SK-N-SH (cell line): ENCODE results near the gene ZEB2. TPM values are rescaled to one million over a fixed set of nuclear protein-coding genes. Genes with fewer than 3 reads are reported as not detected.
A peak's percentile ranks its signal among the peaks of the same experiment; 100 is the strongest.

Experiments used
- CTCF ChIA-PET: fragments of 300-600, 350-600 bp; formaldehyde crosslinking; extraction: SDS; loops from one replicate; lab custom pipeline; 2021; lab: Yijun Ruan, JAX
- POLR2A ChIA-PET: fragments of 350-600 bp; sonication (Branson Sonifier 250); formaldehyde crosslinking; extraction: SDS; loops from one replicate; lab custom pipeline; 2020; ENCODE audit warnings: antibody characterized with exemption, inconsistent platforms; lab: Yijun Ruan, JAX
- DNase-seq: peaks from one replicate; pipeline ENCODE4 v3.0.0; 2012
- H2AFZ ChIP-seq: fragments of 200-600 bp; sonication (generic); 2 replicates; pipeline ENCODE4 v1.8.1; 2016; ENCODE audit warnings: antibody characterized with exemption, mild to moderate bottlenecking, low read depth
- H3F3A ChIP-seq: fragments of 200-600 bp; sonication (generic); replicated peaks from 2 replicates; pipeline ENCODE3; 2016; ENCODE audit warnings: antibody characterized with exemption, mild to moderate bottlenecking; ENCODE audit not compliant: insufficient read depth
- H3K27ac ChIP-seq, 2 experiments: fragments of 200-500 bp in 1 of 2; fragments of 200-600 bp in 1 of 2; sonication (Bioruptor generic) in 1 of 2; sonication (generic), shearing (Covaris generic) in 1 of 2; 2 replicates each; pipeline versions ENCODE4 v1.5.1 to v1.6.1; 2014 to 2016; ENCODE audit warnings: low read depth in 2 of 2, inconsistent platforms in 1 of 2, low read length in 1 of 2, mild to moderate bottlenecking in 1 of 2, mixed read lengths in 1 of 2
- H3K27me3 ChIP-seq: fragments of 200-600 bp; sonication (generic), shearing (Covaris generic); 2 replicates; pipeline ENCODE4 v1.6.1; 2016; ENCODE audit warnings: mixed run types; ENCODE audit not compliant: insufficient read depth
- H3K36me3 ChIP-seq, 2 experiments: fragments of 200-500 bp in 1 of 2; fragments of 200-600 bp in 1 of 2; sonication (Bioruptor generic) in 1 of 2; sonication (generic) in 1 of 2; replicated peaks in 1 of 2; 2 replicates each; pipeline versions ENCODE3 to v1.5.1; 2014 to 2016; ENCODE audit warnings: low read length in 1 of 2, mild to moderate bottlenecking in 1 of 2; ENCODE audit not compliant: insufficient read depth in 2 of 2, control insufficient read depth in 1 of 2
- H3K4me1 ChIP-seq, 2 experiments: fragments of 200-500 bp in 1 of 2; fragments of 200-600 bp in 1 of 2; sonication (Bioruptor generic) in 1 of 2; sonication (generic), shearing (Covaris generic) in 1 of 2; 2 replicates each; pipeline versions ENCODE4 v1.5.1 to v1.6.1; 2014 to 2016; ENCODE audit warnings: low read depth in 1 of 2, low read length in 1 of 2, mixed run types in 1 of 2; ENCODE audit not compliant: insufficient read depth in 2 of 2, control insufficient read depth in 1 of 2
- H3K4me2 ChIP-seq: fragments of 200-600 bp; sonication (generic), shearing (Covaris generic); 2 replicates; pipeline ENCODE4 v1.6.1; 2017; ENCODE audit warnings: mixed run types
- H3K4me3 ChIP-seq, 2 experiments: fragments of 200-500 bp in 1 of 2; fragments of 200-600 bp in 1 of 2; sonication (Bioruptor generic) in 1 of 2; sonication (generic), shearing (Covaris generic) in 1 of 2; 2 replicates each; pipeline versions ENCODE4 v1.5.1 to v1.8.1; 2014 to 2016; ENCODE audit warnings: low read depth in 2 of 2, inconsistent platforms in 1 of 2, low read length in 1 of 2, mild to moderate bottlenecking in 1 of 2, mixed read lengths in 1 of 2, moderate library complexity in 1 of 2
- H3K79me2 ChIP-seq: fragments of 200-600 bp; sonication (generic); 2 replicates; pipeline ENCODE4 v1.8.1; 2017; ENCODE audit warnings: mild to moderate bottlenecking; ENCODE audit not compliant: insufficient read depth
- H3K9ac ChIP-seq: fragments of 200-600 bp; sonication (generic); 2 replicates; pipeline ENCODE4 v1.6.1; 2017; ENCODE audit warnings: mixed run types
- H3K9me2 ChIP-seq: fragments of 200-600 bp; sonication (generic); 2 replicates; pipeline ENCODE4 v1.6.1; 2017; ENCODE audit warnings: mixed run types
- H3K9me3 ChIP-seq: fragments of 200-600 bp; sonication (generic); 2 replicates; pipeline ENCODE4 v1.6.1; 2017; ENCODE audit warnings: mixed run types, mild to moderate bottlenecking, moderate library complexity
- H4K20me1 ChIP-seq: fragments of 200-600 bp; sonication (generic); 2 replicates; pipeline ENCODE4 v1.6.1; 2017; ENCODE audit warnings: mild to moderate bottlenecking, mixed run types; ENCODE audit not compliant: insufficient read depth
- CHD2 ChIP-seq: fragments of 150-350 bp; IDR thresholded peaks from 2 replicates; pipeline ENCODE4 v1.6.1; 2018; ENCODE audit warnings: low read length; ENCODE audit not compliant: partially characterized antibody
- FOXM1 ChIP-seq: IDR thresholded peaks from 2 replicates; pipeline ENCODE4 v1.4.0; 2012; ENCODE audit warnings: low read depth, mild to moderate bottlenecking
- GATA2 ChIP-seq: sonication (generic); formaldehyde crosslinking; IDR thresholded peaks from 2 replicates; pipeline ENCODE4 v1.5.0; 2020; ENCODE audit warnings: mild to moderate bottlenecking, missing genetic modification reagents
- MEF2A ChIP-seq: IDR thresholded peaks from 2 replicates; pipeline ENCODE4 v1.4.0; 2012; ENCODE audit warnings: low read depth, borderline replicate concordance
- POLR2AphosphoS5 ChIP-seq: IDR thresholded peaks from 2 replicates; pipeline ENCODE4 v1.6.1; 2012; ENCODE audit warnings: low read depth, low read length
- RAD21 ChIP-seq: IDR thresholded peaks from 2 replicates; pipeline ENCODE4 v1.6.1; 2012; ENCODE audit warnings: mild to moderate bottlenecking, low read length
- SIN3A ChIP-seq: IDR thresholded peaks from 2 replicates; pipeline ENCODE4 v1.6.1; 2012; ENCODE audit warnings: low read depth, mild to moderate bottlenecking, low read length, moderate library complexity, borderline replicate concordance
- TAF1 ChIP-seq: IDR thresholded peaks from 2 replicates; pipeline ENCODE4 v1.6.1; 2012; ENCODE audit warnings: low read depth, mild to moderate bottlenecking, low read length, moderate library complexity, borderline replicate concordance
- TEAD4 ChIP-seq: IDR thresholded peaks from 2 replicates; pipeline ENCODE4 v1.4.0; 2012; ENCODE audit warnings: mild to moderate bottlenecking, borderline replicate concordance; ENCODE audit not compliant: insufficient read depth
- YY1 ChIP-seq: IDR thresholded peaks from 2 replicates; pipeline ENCODE4 v1.4.0; 2012; ENCODE audit warnings: low read depth, mild to moderate bottlenecking
- WGBS: methylation state at CpG from one replicate; pipeline ENCODE4 v1.1.6; 2017; ENCODE audit warnings: low lambda C conversion rate; 5-methylcytosine and 5-hydroxymethylcytosine counted together
- polyA plus RNA-seq, 3 experiments: library from polyadenylated mRNA; depleted of rRNA; stranded (reverse); fragments of >200 nt; gene quantifications; 2 replicates each; pipeline ENCODE4 v1.2.3, GENCODE V29; 2012
- TF ChIP-seq, protein P1 (sequence below): IDR thresholded peaks from 2 replicates; pipeline ENCODE4 v1.6.1; 2012; ENCODE audit warnings: mild to moderate bottlenecking, low read depth, low read length, moderate library complexity
- TF ChIP-seq, protein P2 (sequence below): IDR thresholded peaks from 2 replicates; pipeline ENCODE4; 2012
- TF ChIP-seq, protein P3 (sequence below): fragments of 150-350 bp; IDR thresholded peaks from 2 replicates; pipeline ENCODE4 v1.6.1; 2016; ENCODE audit warnings: mild to moderate bottlenecking, low read depth, low read length
- TF ChIP-seq, protein P4 (sequence below): IDR thresholded peaks from 2 replicates; pipeline ENCODE4 v1.4.0; 2012; ENCODE audit warnings: low read depth
- TF ChIP-seq, protein P5 (sequence below): IDR thresholded peaks from 2 replicates; pipeline ENCODE4 v1.4.0; 2012; ENCODE audit warnings: low read depth, borderline replicate concordance
- TF ChIP-seq, protein P6 (sequence below): IDR thresholded peaks from 2 replicates; pipeline ENCODE4 v1.4.0; 2012; ENCODE audit warnings: low read depth, borderline replicate concordance

The ZEB2 gene
- polyA plus RNA-seq, 1 of the 3 experiments (the other 2 are of a cell fraction), result 16.3 TPM

DNA sequence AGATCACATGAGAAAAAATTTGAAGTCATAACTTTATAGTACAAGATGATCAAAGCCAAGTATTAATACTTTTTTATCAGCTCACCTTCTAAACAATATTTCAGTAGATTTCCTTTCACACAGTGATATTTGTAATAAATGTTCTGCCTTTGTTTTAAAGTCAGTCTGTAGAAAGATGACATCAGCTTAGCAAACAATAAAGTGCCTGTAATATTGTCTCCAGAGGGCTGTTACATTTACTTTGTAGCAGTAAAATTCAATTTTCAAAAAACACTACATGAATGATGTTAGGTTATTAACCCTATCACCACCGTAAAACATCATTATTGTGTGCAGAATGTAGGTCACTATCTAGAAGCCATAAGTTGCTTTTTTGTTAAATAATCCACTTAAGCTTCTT is 49.6 kb downstream of the ZEB2 start:
- POLR2A ChIA-PET, result no interaction called here
- Histone ChIP-seq H2AFZ (no peak overlapping the region), H3K27ac (peak overlapping the region in 1 of 2 experiments; percentile 22; a peak in 2 of 4 replicates), H3K27me3 (no peaks in the 10 kb centered on the region), H3K4me2 (peak overlapping the region; percentile 27; the same call in 1 of the 2 replicates), H3K36me3 (peaks cover 7 to 18% of the 10 kb centered on the region in 2 experiments), H3K4me1 (peaks cover 25% of the 10 kb centered on the region in 2 experiments; a peak in 3 of 4 replicates), H3F3A (no peaks in the 10 kb centered on the region), H3K9me3 (no peaks in the 10 kb centered on the region), H3K9ac (no peak overlapping the region), H4K20me1 (peaks cover 58% of the 10 kb centered on the region), H3K79me2 (peaks cover 90% of the 10 kb centered on the region), H3K4me3 (no peak overlapping the region), H3K9me2 (no peaks in the 10 kb centered on the region)
- DNase-seq, result no peak
- TF ChIP-seq, protein P1, sequence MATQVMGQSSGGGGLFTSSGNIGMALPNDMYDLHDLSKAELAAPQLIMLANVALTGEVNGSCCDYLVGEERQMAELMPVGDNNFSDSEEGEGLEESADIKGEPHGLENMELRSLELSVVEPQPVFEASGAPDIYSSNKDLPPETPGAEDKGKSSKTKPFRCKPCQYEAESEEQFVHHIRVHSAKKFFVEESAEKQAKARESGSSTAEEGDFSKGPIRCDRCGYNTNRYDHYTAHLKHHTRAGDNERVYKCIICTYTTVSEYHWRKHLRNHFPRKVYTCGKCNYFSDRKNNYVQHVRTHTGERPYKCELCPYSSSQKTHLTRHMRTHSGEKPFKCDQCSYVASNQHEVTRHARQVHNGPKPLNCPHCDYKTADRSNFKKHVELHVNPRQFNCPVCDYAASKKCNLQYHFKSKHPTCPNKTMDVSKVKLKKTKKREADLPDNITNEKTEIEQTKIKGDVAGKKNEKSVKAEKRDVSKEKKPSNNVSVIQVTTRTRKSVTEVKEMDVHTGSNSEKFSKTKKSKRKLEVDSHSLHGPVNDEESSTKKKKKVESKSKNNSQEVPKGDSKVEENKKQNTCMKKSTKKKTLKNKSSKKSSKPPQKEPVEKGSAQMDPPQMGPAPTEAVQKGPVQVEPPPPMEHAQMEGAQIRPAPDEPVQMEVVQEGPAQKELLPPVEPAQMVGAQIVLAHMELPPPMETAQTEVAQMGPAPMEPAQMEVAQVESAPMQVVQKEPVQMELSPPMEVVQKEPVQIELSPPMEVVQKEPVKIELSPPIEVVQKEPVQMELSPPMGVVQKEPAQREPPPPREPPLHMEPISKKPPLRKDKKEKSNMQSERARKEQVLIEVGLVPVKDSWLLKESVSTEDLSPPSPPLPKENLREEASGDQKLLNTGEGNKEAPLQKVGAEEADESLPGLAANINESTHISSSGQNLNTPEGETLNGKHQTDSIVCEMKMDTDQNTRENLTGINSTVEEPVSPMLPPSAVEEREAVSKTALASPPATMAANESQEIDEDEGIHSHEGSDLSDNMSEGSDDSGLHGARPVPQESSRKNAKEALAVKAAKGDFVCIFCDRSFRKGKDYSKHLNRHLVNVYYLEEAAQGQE, result no peak
- TF ChIP-seq FOXM1, result no peak
- TF ChIP-seq MEF2A, result no peak
- TF ChIP-seq, protein P2, sequence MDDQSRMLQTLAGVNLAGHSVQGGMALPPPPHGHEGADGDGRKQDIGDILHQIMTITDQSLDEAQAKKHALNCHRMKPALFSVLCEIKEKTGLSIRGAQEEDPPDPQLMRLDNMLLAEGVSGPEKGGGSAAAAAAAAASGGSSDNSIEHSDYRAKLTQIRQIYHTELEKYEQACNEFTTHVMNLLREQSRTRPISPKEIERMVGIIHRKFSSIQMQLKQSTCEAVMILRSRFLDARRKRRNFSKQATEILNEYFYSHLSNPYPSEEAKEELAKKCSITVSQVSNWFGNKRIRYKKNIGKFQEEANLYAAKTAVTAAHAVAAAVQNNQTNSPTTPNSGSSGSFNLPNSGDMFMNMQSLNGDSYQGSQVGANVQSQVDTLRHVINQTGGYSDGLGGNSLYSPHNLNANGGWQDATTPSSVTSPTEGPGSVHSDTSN, result no peak
- TF ChIP-seq GATA2 (CRISPR knock-in tag), result no peak
- TF ChIP-seq CHD2, result no peak
- TF ChIP-seq POLR2AphosphoS5, result no peak
- TF ChIP-seq YY1, result no peak
- TF ChIP-seq, protein P3, sequence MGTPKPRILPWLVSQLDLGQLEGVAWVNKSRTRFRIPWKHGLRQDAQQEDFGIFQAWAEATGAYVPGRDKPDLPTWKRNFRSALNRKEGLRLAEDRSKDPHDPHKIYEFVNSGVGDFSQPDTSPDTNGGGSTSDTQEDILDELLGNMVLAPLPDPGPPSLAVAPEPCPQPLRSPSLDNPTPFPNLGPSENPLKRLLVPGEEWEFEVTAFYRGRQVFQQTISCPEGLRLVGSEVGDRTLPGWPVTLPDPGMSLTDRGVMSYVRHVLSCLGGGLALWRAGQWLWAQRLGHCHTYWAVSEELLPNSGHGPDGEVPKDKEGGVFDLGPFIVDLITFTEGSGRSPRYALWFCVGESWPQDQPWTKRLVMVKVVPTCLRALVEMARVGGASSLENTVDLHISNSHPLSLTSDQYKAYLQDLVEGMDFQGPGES, result no peak
- TF ChIP-seq, protein P4, sequence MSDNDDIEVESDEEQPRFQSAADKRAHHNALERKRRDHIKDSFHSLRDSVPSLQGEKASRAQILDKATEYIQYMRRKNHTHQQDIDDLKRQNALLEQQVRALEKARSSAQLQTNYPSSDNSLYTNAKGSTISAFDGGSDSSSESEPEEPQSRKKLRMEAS, result no peak
- no peak for TF ChIP-seq RAD21
- TF ChIP-seq, protein P5, sequence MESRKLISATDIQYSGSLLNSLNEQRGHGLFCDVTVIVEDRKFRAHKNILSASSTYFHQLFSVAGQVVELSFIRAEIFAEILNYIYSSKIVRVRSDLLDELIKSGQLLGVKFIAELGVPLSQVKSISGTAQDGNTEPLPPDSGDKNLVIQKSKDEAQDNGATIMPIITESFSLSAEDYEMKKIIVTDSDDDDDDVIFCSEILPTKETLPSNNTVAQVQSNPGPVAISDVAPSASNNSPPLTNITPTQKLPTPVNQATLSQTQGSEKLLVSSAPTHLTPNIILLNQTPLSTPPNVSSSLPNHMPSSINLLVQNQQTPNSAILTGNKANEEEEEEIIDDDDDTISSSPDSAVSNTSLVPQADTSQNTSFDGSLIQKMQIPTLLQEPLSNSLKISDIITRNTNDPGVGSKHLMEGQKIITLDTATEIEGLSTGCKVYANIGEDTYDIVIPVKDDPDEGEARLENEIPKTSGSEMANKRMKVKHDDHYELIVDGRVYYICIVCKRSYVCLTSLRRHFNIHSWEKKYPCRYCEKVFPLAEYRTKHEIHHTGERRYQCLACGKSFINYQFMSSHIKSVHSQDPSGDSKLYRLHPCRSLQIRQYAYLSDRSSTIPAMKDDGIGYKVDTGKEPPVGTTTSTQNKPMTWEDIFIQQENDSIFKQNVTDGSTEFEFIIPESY, result no peak
- TF ChIP-seq, protein P6, sequence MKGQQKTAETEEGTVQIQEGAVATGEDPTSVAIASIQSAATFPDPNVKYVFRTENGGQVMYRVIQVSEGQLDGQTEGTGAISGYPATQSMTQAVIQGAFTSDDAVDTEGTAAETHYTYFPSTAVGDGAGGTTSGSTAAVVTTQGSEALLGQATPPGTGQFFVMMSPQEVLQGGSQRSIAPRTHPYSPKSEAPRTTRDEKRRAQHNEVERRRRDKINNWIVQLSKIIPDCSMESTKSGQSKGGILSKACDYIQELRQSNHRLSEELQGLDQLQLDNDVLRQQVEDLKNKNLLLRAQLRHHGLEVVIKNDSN, result no peak
- no peak for TF ChIP-seq SIN3A
- TF ChIP-seq TEAD4, result no peak
- no peak for TF ChIP-seq TAF1
- CTCF ChIA-PET, result interaction anchor here (1.2 to 1.6 kb wide), 4 partner anchors 8 to 35 kb away, joined by 3 to 4 read pairs (median 3); no protein-coding TSS in a partner anchor
- WGBS, result 24% methylated on average over 1 of the region's 1 CpG
